HEK293T (cell line): ENCODE results near the gene CPED1.
A peak's percentile ranks its signal among the peaks of the same experiment; 100 is the strongest.

Experiments used
- ARNT ChIP-seq: fragments of 450-650 bp; IDR thresholded peaks from 2 replicates; pipeline ENCODE4 v1.6.1; 2017; ENCODE audit warnings: mild to moderate bottlenecking
- BHLHE40 ChIP-seq: fragments of 450-650 bp; IDR thresholded peaks from 2 replicates; pipeline ENCODE4 v1.6.1; 2016; ENCODE audit warnings: mild to moderate bottlenecking, moderate library complexity, borderline replicate concordance
- ELF4 ChIP-seq: fragments of 450-650 bp; IDR thresholded peaks from 2 replicates; pipeline ENCODE4 v1.6.1; 2017; ENCODE audit warnings: antibody characterized with exemption
- FOXK2 ChIP-seq: fragments of 450-650 bp; IDR thresholded peaks from 2 replicates; pipeline ENCODE4 v1.6.1; 2016; ENCODE audit warnings: mild to moderate bottlenecking
- FOXM1 ChIP-seq: fragments of 450-650 bp; IDR thresholded peaks from 2 replicates; pipeline ENCODE4 v1.6.1; 2017; ENCODE audit warnings: mild to moderate bottlenecking, borderline replicate concordance
- HDGF ChIP-seq: fragments of 450-650 bp; IDR thresholded peaks from 2 replicates; pipeline ENCODE4 v1.6.1; 2017; ENCODE audit warnings: antibody characterized with exemption, borderline replicate concordance
- L3MBTL2 ChIP-seq: fragments of 450-650 bp; conservative IDR thresholded peaks from 2 replicates; pipeline ENCODE4 v1.6.1; 2016; ENCODE audit warnings: mild to moderate bottlenecking
- NFRKB ChIP-seq: fragments of 450-650 bp; IDR thresholded peaks from 2 replicates; pipeline ENCODE4 v1.6.1; 2016; ENCODE audit warnings: mild to moderate bottlenecking, moderate library complexity
- SP1 ChIP-seq: fragments of 450-650 bp; IDR thresholded peaks from 2 replicates; pipeline ENCODE4 v1.6.1; 2017
- SUZ12 ChIP-seq: fragments of 450-650 bp; IDR thresholded peaks from 2 replicates; pipeline ENCODE4 v1.6.1; 2016; ENCODE audit warnings: mild to moderate bottlenecking
- ZNF384 ChIP-seq: fragments of 450-650 bp; IDR thresholded peaks from 2 replicates; pipeline ENCODE4 v1.6.1; 2016

GRCh38 chr7:121301446-121302213 is 313.1 kb downstream of the CPED1 start:
- TF ChIP-seq HDGF (no peak), ARNT (no peak), ZNF384 (no peak), NFRKB (no peak), FOXK2 (no peak), BHLHE40 (no peak), ELF4 (no peak), SP1 (no peak), FOXM1 (no peak), L3MBTL2 (peak; percentile 58), SUZ12 (no peak)
